ENCODE results near the gene HSD17B1. TPM values are rescaled to one million over a fixed set of nuclear protein-coding genes. Genes with fewer than 3 reads are reported as not detected.

HSD17B1 gene
- total and polyA plus RNA-seq, 2 of the 13 experiments (the other 11 are each of a cell fraction or from before 2014, with no cell fraction given), result 0.54 to 0.93 TPM

DNA sequence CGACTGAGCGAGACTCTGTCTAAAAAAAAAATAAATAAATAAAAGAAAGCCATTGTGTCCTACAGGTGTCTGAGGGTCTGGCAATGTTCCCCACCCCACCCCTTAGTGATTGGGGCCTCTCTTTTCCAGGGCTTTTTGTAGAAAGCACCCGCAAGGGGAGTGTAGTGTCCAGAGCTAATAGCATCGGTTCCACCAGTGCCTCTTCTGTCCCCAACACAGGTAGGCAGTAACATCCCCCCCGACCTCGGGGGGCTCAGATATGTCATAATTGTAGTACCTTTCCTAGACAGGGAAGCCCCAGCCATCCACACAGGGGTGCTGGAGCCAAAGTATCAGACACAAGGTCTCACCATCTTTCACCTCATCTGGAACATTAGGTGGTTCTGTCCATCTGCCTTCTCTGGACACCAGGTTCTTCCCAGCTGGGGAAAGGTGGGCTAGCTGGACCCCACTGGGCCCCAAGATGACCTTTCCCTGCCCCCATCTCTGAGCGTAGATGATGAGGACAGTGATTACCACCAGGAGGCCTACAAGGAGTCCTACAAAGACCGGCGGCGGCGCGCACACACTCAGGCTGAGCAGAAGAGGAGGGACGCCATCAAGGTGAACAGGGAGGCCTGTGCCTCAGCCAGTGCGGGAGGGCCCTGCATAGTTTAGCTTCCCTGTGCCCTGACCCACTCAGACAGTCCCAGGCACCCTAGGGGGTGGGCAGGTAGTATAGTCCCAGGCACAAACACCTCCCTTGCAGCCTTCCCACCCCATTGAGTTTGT, 15.8 kb downstream of the HSD17B1 start:
- Histone ChIP-seq H3K4me3 (replicated peaks in 1 of 3; ENCODE audit: insufficient read depth in 1 of 3, low read depth in 2 of 3, low read length in 3 of 3) (no peak overlapping the region; a peak in 1 of 6 replicates), H3K27me3 (ENCODE audit: control insufficient read depth in 1 of 2, insufficient read depth in 2 of 2, low read length in 2 of 2) (no peaks in the 10 kb centered on the region; a peak in 1 of 5 replicates), H4K20me1 (ENCODE audit: insufficient read depth, low read length) (no peaks in the 10 kb centered on the region), H3K27ac (ENCODE audit: extremely low read length, insufficient read depth, low read length) (peak overlapping the region; percentile 29), H3K4me2 (ENCODE audit: low read depth, low read length) (peak overlapping the region; percentile 32), H2AFZ (ENCODE audit: low read length) (no peak overlapping the region), H3K36me3 (replicated peaks in 1 of 2; ENCODE audit: control insufficient read depth in 1 of 2, insufficient read depth in 2 of 2, low read length in 2 of 2) (peaks cover 45 to 71% of the 10 kb centered on the region in 2 experiments), H3K9ac (ENCODE audit: insufficient read depth, low read depth, low read length) (peak overlapping the region; percentile 36; the same call in 1 of the 2 replicates), H3K79me2 (ENCODE audit: insufficient read depth, low read length) (peaks cover 26% of the 10 kb centered on the region), H3K4me1 (ENCODE audit: insufficient read depth, low read length) (peaks cover 60% of the 10 kb centered on the region), H3K9me3 (ENCODE audit: low read length) (no peaks in the 10 kb centered on the region)
- POLR2A ChIA-PET, result interaction anchor here (4.5 to 8.5 kb wide), 4 partner anchors 8 to 41 kb away, joined by 35 to 128 read pairs (median 70); partner anchors contain the start of genes HSD17B1, NAGLU, PSMC3IP and RETREG3
- no peak for DNase-seq (ENCODE audit: low spot score)
- TF ChIP-seq SPEN (CRISPR knock-in tag; IDR thresholded peaks at IDR 0.05; ENCODE audit: low read depth), result no peak
- peak; percentile 30; the same call in 1 of the 2 replicates for TF ChIP-seq TRIM24 (CRISPR knock-in tag; IDR thresholded peaks at IDR 0.05)
- TF ChIP-seq AGO2 (optimal IDR thresholded peaks at IDR 0.05; ENCODE audit: low read depth, low read length), result peak; percentile 66
- peak; percentile 20 for TF ChIP-seq XRCC5 (optimal IDR thresholded peaks at IDR 0.05; ENCODE audit: low read length)
- 0 out of 2 replicates have a peak, but pooled peaks have one; percentile 58 for TF ChIP-seq EEA1 (CRISPR knock-in tag; IDR thresholded peaks at IDR 0.05; ENCODE audit: borderline replicate concordance)
- no peak for TF ChIP-seq CCAR2 (optimal IDR thresholded peaks at IDR 0.05; ENCODE audit: low read depth, low read length)
- peak; percentile 43; the same call in 1 of the 2 replicates for TF ChIP-seq RXRA (CRISPR knock-in tag; IDR thresholded peaks at IDR 0.05)
- TF ChIP-seq NRL (CRISPR knock-in tag; IDR thresholded peaks at IDR 0.05; ENCODE audit: borderline replicate concordance), result peak; percentile 32; the same call in 1 of the 2 replicates
- no peak for FAIRE-seq
- no peak for ATAC-seq
- CTCF ChIA-PET (ENCODE audit: low intra/inter-chr PET ratio, low total read pairs), result no interaction called here
- in situ Hi-C loops (cut with HindIII; ENCODE audit: extremely low pct_ligation_motif_present, low pct_unique_long_range_greater_than_20kb) (no loop called here), intact Hi-C loops (cut with micrococcal nuclease; ENCODE audit: unreplicated experiment) (no loop called here)
- WGBS (ENCODE audit: low lambda C conversion rate), result 99% methylated on average over 13 of the region's 14 CpGs
- BruUV-seq (replicated peaks), result no TSS peak
